RWPE2 (cell line): ENCODE data around the gene NDST1.

ENCODE experiments used
- ATAC-seq: fragments of 200-7000 bp; cut with Tn5 transposase; 3 replicates; pipeline ENCODE4 v1.9.1; 2021; ENCODE audit warnings: low read depth
- DNase-seq: peaks from one replicate; pipeline ENCODE4 v3.0.0-alpha.2; 2020; ENCODE audit warnings: low spot score
- H3K27ac ChIP-seq: fragments of 450-650 bp; 2 replicates; pipeline ENCODE4 v1.5.1; 2017; ENCODE audit warnings: mild to moderate bottlenecking; ENCODE audit not compliant: poor library complexity, severe bottlenecking
- H3K27me3 ChIP-seq: fragments of 250-450 bp; sonication (Bioruptor Pico); 2 replicates; pipeline ENCODE4 v1.5.1; 2021; ENCODE audit warnings: mild to moderate bottlenecking, moderate library complexity; ENCODE audit not compliant: insufficient read depth, poor library complexity, severe bottlenecking
- H3K36me3 ChIP-seq: fragments of 250-450 bp; sonication (Bioruptor Pico); 2 replicates; pipeline ENCODE4 v1.5.1; 2020; ENCODE audit warnings: low read depth, mild to moderate bottlenecking, moderate library complexity
- H3K4me1 ChIP-seq: fragments of 250-450 bp; sonication (Bioruptor Pico); 2 replicates; pipeline ENCODE4 v1.5.1; 2021; ENCODE audit warnings: mild to moderate bottlenecking, moderate library complexity; ENCODE audit not compliant: insufficient read depth, poor library complexity, severe bottlenecking
- H3K4me3 ChIP-seq: fragments of 250-450 bp; sonication (Bioruptor Pico); 2 replicates; pipeline ENCODE4 v1.5.1; 2021; ENCODE audit warnings: mild to moderate bottlenecking, moderate library complexity; ENCODE audit not compliant: severe bottlenecking
- H3K9me3 ChIP-seq: fragments of 250-450 bp; sonication (Bioruptor Pico); 2 replicates; pipeline ENCODE4 v1.5.1; 2021; ENCODE audit warnings: mild to moderate bottlenecking, moderate library complexity; ENCODE audit not compliant: severe bottlenecking
- CTCF ChIP-seq: fragments of 450-650 bp; IDR thresholded peaks from one replicate; pipeline ENCODE4 v1.5.1; 2017; ENCODE audit warnings: mild to moderate bottlenecking, moderate library complexity; ENCODE audit not compliant: poor library complexity, severe bottlenecking

Gene NDST1

GRCh38 chr5:150580917-150581316, 73.0 kb downstream of the NDST1 start:
- TF ChIP-seq CTCF = no peak
- Histone ChIP-seq H3K27me3 (no peaks in the 10 kb centered on the region), H3K27ac (no peak overlapping the region), H3K4me1 (no peaks in the 10 kb centered on the region), H3K4me3 (no peak overlapping the region), H3K36me3 (no peaks in the 10 kb centered on the region), H3K9me3 (no peaks in the 10 kb centered on the region)
- no peak for ATAC-seq
- peak; percentile 7 for DNase-seq

GRCh38 chr5:150582241-150583109, 74.5 kb downstream of the NDST1 start:
- peak; percentile 60 for DNase-seq
- TF ChIP-seq CTCF = no peak
- Histone ChIP-seq H3K36me3 (no peaks in the 10 kb centered on the region), H3K27me3 (no peaks in the 10 kb centered on the region), H3K4me1 (no peaks in the 10 kb centered on the region), H3K9me3 (no peaks in the 10 kb centered on the region), H3K27ac (no peak overlapping the region), H3K4me3 (no peak overlapping the region)
- ATAC-seq = no peak

GRCh38 chr5:150583541-150584225, 75.8 kb downstream of the NDST1 start:
- no peak overlapping the region for H3K27ac ChIP-seq
- DNase-seq (peak; percentile 47), ATAC-seq (no peak; the same call in 2 of the 3 replicates)
- H3K4me3 ChIP-seq = no peak overlapping the region
- no peaks in the 10 kb centered on the region for H3K27me3 ChIP-seq
- TF ChIP-seq CTCF = no peak
- no peaks in the 10 kb centered on the region for H3K4me1 ChIP-seq
- H3K9me3 ChIP-seq = no peaks in the 10 kb centered on the region
- no peaks in the 10 kb centered on the region for H3K36me3 ChIP-seq

GRCh38 chr5:150584556-150585335, 76.8 kb downstream of the NDST1 start:
- no peaks in the 10 kb centered on the region for H3K4me1 ChIP-seq
- H3K36me3 ChIP-seq = no peaks in the 10 kb centered on the region
- peak; percentile 66 for DNase-seq

More at GRCh38 chr5:150584556-150585335, 76.8 kb downstream of the NDST1 start:
- TF ChIP-seq CTCF = no peak
- Histone ChIP-seq H3K27ac (no peak overlapping the region), H3K4me3 (no peak overlapping the region), H3K9me3 (no peaks in the 10 kb centered on the region), H3K27me3 (no peaks in the 10 kb centered on the region)
- ATAC-seq = no peak
